GM23338 (cell line): Measurements from ENCODE around the gene NBAS. TPM values are rescaled to one million over a fixed set of nuclear protein-coding genes. Genes with fewer than 3 reads are reported as not detected.
"Not testable (repeated sequence)": the region's sequence is repeated elsewhere in the genome, so short reads cannot be mapped to it uniquely, and the experiment has no call there.

Source experiments
- ATAC-seq: fragments of 200-7000 bp; cut with Tn5 transposase; 3 replicates; pipeline ENCODE4 v1.9.1; 2020
- DNase-seq: peaks from one replicate; pipeline ENCODE4 v3.0.0-alpha.2; 2015; ENCODE audit warnings: low spot score
- H2AFZ ChIP-seq: fragments of 200-600 bp; sonication (generic); 2 replicates; pipeline ENCODE4 v1.8.0; 2016; ENCODE audit warnings: antibody characterized with exemption, mild to moderate bottlenecking, moderate library complexity
- H3F3A ChIP-seq: fragments of 200-600 bp; sonication (generic); replicated peaks from 2 replicates; pipeline ENCODE4 v1.8.0; 2017; ENCODE audit warnings: antibody characterized with exemption, mixed run types, low read depth
- H3K27ac ChIP-seq: fragments of 200-600 bp; sonication (generic); 2 replicates; pipeline ENCODE4 v1.6.1; 2016; ENCODE audit warnings: low read depth
- H3K27me3 ChIP-seq: fragments of 200-600 bp; sonication (generic); 2 replicates; pipeline ENCODE4 v1.8.0; 2016; ENCODE audit warnings: mild to moderate bottlenecking, mixed run types, moderate library complexity; ENCODE audit not compliant: insufficient read depth
- H3K36me3 ChIP-seq: fragments of 200-600 bp; sonication (generic); 2 replicates; pipeline ENCODE4 v1.8.0; 2016; ENCODE audit warnings: mild to moderate bottlenecking; ENCODE audit not compliant: insufficient read depth
- H3K4me1 ChIP-seq: fragments of 200-600 bp; sonication (generic); 2 replicates; pipeline ENCODE4 v1.8.0; 2016; ENCODE audit warnings: mild to moderate bottlenecking, moderate library complexity; ENCODE audit not compliant: insufficient read depth
- H3K4me2 ChIP-seq: fragments of 200-600 bp; sonication (generic); 2 replicates; pipeline ENCODE4 v1.7.1; 2017; ENCODE audit warnings: mixed run types
- H3K4me3 ChIP-seq: fragments of 200-600 bp; sonication (generic); 2 replicates; pipeline ENCODE4 v1.6.1; 2016; ENCODE audit warnings: mixed run types
- H3K79me2 ChIP-seq: fragments of 200-600 bp; sonication (generic); replicated peaks from 2 replicates; pipeline ENCODE4 v1.8.0; 2017; ENCODE audit warnings: mild to moderate bottlenecking; ENCODE audit not compliant: insufficient read depth
- H3K9me2 ChIP-seq: fragments of 200-600 bp; sonication (generic); 2 replicates; pipeline ENCODE4 v1.8.0; 2017; ENCODE audit not compliant: insufficient read depth
- H4K20me1 ChIP-seq: fragments of 200-600 bp; sonication (generic); replicated peaks from 2 replicates; pipeline ENCODE4 v1.8.0; 2017; ENCODE audit warnings: mild to moderate bottlenecking; ENCODE audit not compliant: insufficient read depth
- H3K27ac Mint-ChIP-seq: 2 replicates; pipeline ENCODE4 v1.8.0; 2020; ENCODE audit warnings: inconsistent platforms, mild to moderate bottlenecking, moderate library complexity, mixed read lengths
- H3K27me3 Mint-ChIP-seq: 3 replicates; pipeline ENCODE4 v1.8.0; 2022; ENCODE audit warnings: low read depth, mild to moderate bottlenecking, moderate library complexity, mixed read lengths, inconsistent platforms; ENCODE audit not compliant: insufficient read depth, poor library complexity
- H3K36me3 Mint-ChIP-seq: 3 replicates; pipeline ENCODE4 v1.8.0; 2021; ENCODE audit warnings: low read depth, mild to moderate bottlenecking, inconsistent platforms, moderate library complexity, mixed read lengths
- H3K4me1 Mint-ChIP-seq: 3 replicates; pipeline ENCODE4 v1.8.0; 2020; ENCODE audit warnings: mild to moderate bottlenecking, inconsistent platforms, mixed read lengths
- H3K4me3 Mint-ChIP-seq: 3 replicates; pipeline ENCODE4 v1.8.0; 2021; ENCODE audit warnings: moderate library complexity, mild to moderate bottlenecking, inconsistent platforms, mixed read lengths
- H3K9me3 Mint-ChIP-seq: 3 replicates; pipeline ENCODE4 v1.8.0; 2020; ENCODE audit warnings: moderate library complexity, mild to moderate bottlenecking, inconsistent platforms, mixed read lengths
- ETS1 ChIP-seq: IDR thresholded peaks from 2 replicates; pipeline ENCODE4 v1.6.1; 2016; ENCODE audit warnings: antibody characterized with exemption
- EZH2 ChIP-seq: fragments of 200-600 bp; sonication (generic); IDR thresholded peaks from one replicate; pipeline ENCODE4 v1.8.0; 2017; ENCODE audit warnings: antibody characterized with exemption, mild to moderate bottlenecking, low read depth; ENCODE audit not compliant: unreplicated experiment
- EZH2phosphoT487 ChIP-seq: fragments of 200-600 bp; sonication (generic); IDR thresholded peaks from one replicate; pipeline ENCODE4 v1.8.1; 2018; ENCODE audit warnings: antibody characterized with exemption; ENCODE audit not compliant: unreplicated experiment
- JUNB ChIP-seq: IDR thresholded peaks from one replicate; pipeline ENCODE4 v1.6.1; 2016; ENCODE audit warnings: antibody characterized with exemption; ENCODE audit not compliant: unreplicated experiment
- NANOG ChIP-seq: IDR thresholded peaks from 2 replicates; pipeline ENCODE4 v1.6.1; 2016; ENCODE audit warnings: antibody characterized with exemption, borderline replicate concordance
- POLR2AphosphoS5 ChIP-seq: IDR thresholded peaks from 2 replicates; pipeline ENCODE4 v1.6.1; 2016; ENCODE audit warnings: antibody characterized with exemption, low read depth
- REST ChIP-seq: IDR thresholded peaks from one replicate; pipeline ENCODE4 v1.6.1; 2018; ENCODE audit warnings: antibody characterized with exemption; ENCODE audit not compliant: unreplicated experiment
- ZNF114 ChIP-seq: fragments of 250-450 bp; sonication (Bioruptor Pico); IDR thresholded peaks from 2 replicates; pipeline ENCODE4 v1.5.0; 2020; ENCODE audit warnings: mild to moderate bottlenecking, moderate library complexity
- ZNF462 ChIP-seq: fragments of 250-450 bp; sonication (Bioruptor Pico); IDR thresholded peaks from 2 replicates; pipeline ENCODE4 v1.5.0; 2020; ENCODE audit warnings: mild to moderate bottlenecking, moderate library complexity
- polyA plus RNA-seq: library from polyadenylated mRNA; unstranded; fragments of >200 nt; fragmentation: Nextera tagmentation; extraction: Ambion mirVana; gene quantifications from 2 replicates; pipeline ENCODE4 v1.2.1, GENCODE V29; 2016
- total RNA-seq: library from RNA; depleted of rRNA; stranded (reverse); fragments of >200 nt; shearing (Covaris generic); gene quantifications from 2 replicates; pipeline ENCODE4 v1.2.3, GENCODE V29; 2014

Gene NBAS
- total and polyA plus RNA-seq, 2 experiments from 2014 or later = 24.8 to 38.9 TPM

- TF ChIP-seq ZNF462 (CRISPR knock-in tag) (no peak), EZH2phosphoT487 (no peak), ETS1 (no peak), REST (no peak), POLR2AphosphoS5 (no peak), JUNB (no peak), EZH2 (no peak), NANOG (no peak), ZNF114 (CRISPR knock-in tag) (no peak)
These were observed 237.9 kb downstream of the NBAS start (continued) for GRCh38 chr2:15323227-15323626.

- DNase-seq, H3K36me3 ChIP-seq, H3K27ac ChIP-seq, H3F3A ChIP-seq, H3K27me3 ChIP-seq, ATAC-seq, H3K9me2 ChIP-seq, H3K4me3 ChIP-seq, H3K4me2 ChIP-seq, H3K27ac Mint-ChIP-seq, H4K20me1 ChIP-seq, H3K4me1 Mint-ChIP-seq, H3K4me3 Mint-ChIP-seq, H3K4me1 ChIP-seq, H3K79me2 ChIP-seq, H2AFZ ChIP-seq, H3K27me3 Mint-ChIP-seq: not testable (repeated sequence)
- Mint-ChIP-seq H3K36me3 (peaks cover 58% of the 10 kb centered on the region), H3K9me3 (peaks cover 24% of the 10 kb centered on the region)
These were observed 239.7 kb downstream of the NBAS start for GRCh38 chr2:15321481-15321880.
